Activated CD8-positive, alpha-beta T cell treated with anti-CD3 and anti-CD28 coated beads for 36 hours (primary cell): Measurements from ENCODE around the gene KIAA0513. TPM values are rescaled to one million over a fixed set of nuclear protein-coding genes. Genes with fewer than 3 reads are reported as not detected.
A peak's percentile ranks its signal among the peaks of the same experiment; 100 is the strongest.

Source experiments
- ATAC-seq: fragments of 200-7000 bp; cut with Tn5 transposase; one replicate; pipeline ENCODE4 v1.10.0; 2021; ENCODE audit warnings: mild to moderate bottlenecking, moderate library complexity
- CTCF ChIA-PET: fragments of 350-600 bp; sonication (Branson Sonifier 250); formaldehyde crosslinking; loops from one replicate; lab custom pipeline; 2021; ENCODE audit warnings: antibody characterized with exemption; lab: Charles Lee
- POLR2A ChIA-PET: fragments of 350-600 bp; sonication (Branson Sonifier 250); formaldehyde crosslinking; loops from one replicate; lab custom pipeline; 2021; ENCODE audit warnings: antibody characterized with exemption; lab: Charles Lee
- DNase-seq: peaks from one replicate; pipeline ENCODE4 v3.0.0-alpha.2; 2020
- H3K27ac Mint-ChIP-seq: one replicate; pipeline ENCODE4 v1.8.0; 2021; ENCODE audit warnings: mild to moderate bottlenecking, mixed read lengths
- H3K27me3 Mint-ChIP-seq: one replicate; pipeline ENCODE4 v1.8.0; 2021; ENCODE audit warnings: mixed read lengths
- H3K36me3 Mint-ChIP-seq: one replicate; pipeline ENCODE4 v1.8.0; 2021; ENCODE audit warnings: low read depth, mixed read lengths
- H3K4me1 Mint-ChIP-seq: one replicate; pipeline ENCODE4 v1.8.0; 2021; ENCODE audit warnings: low read depth, mixed read lengths
- H3K4me3 Mint-ChIP-seq: one replicate; pipeline ENCODE4 v1.8.0; 2021; ENCODE audit warnings: mild to moderate bottlenecking, moderate library complexity, mixed read lengths
- H3K9me3 Mint-ChIP-seq: one replicate; pipeline ENCODE4 v1.8.0; 2021; ENCODE audit warnings: mixed read lengths
- CTCF ChIP-seq: fragments of 200-600 bp; IDR thresholded peaks from one replicate; pipeline ENCODE4 v1.8.0; 2022; ENCODE audit warnings: antibody characterized with exemption, mild to moderate bottlenecking
- intact Hi-C: fragments of 100-400 bp; cut with micrococcal nuclease; formaldehyde crosslinking; loops from one replicate; pipeline ENCODE4 v1.10.0; 2022
- total RNA-seq, 2 experiments: library from RNA; stranded (reverse); gene quantifications; one replicate each; pipeline ENCODE4 v1.2.3, GENCODE V29; 2021

KIAA0513 gene
- total RNA-seq, 2 experiments from 2014 or later, result 3.9 to 5.3 TPM

- DNase-seq (no peak), ATAC-seq (no peak)
- H3K4me1 Mint-ChIP-seq, result peaks cover 62% of the 10 kb centered on the region
- peaks cover 1% of the 10 kb centered on the region for H3K36me3 Mint-ChIP-seq
- H3K27ac Mint-ChIP-seq, result no peak overlapping the region
- no peak overlapping the region for H3K4me3 Mint-ChIP-seq
- ChIA-PET CTCF (interaction anchor here (0.7 to 3.6 kb wide), 2 partner anchors 28 to 33 kb away, joined by 3 to 18 read pairs; no protein-coding TSS in a partner anchor), POLR2A (interaction anchor here (1.8 kb wide), 1 partner anchor 31 kb away, joined by 6 read pairs; the partner anchor contains the start of gene KIAA0513)
- intact Hi-C loops, result loop anchor here (5.0 kb wide), 1 partner anchor 47 kb away; the partner anchor contains the start of gene ZDHHC7
- H3K9me3 Mint-ChIP-seq, result no peaks in the 10 kb centered on the region
- no peak for TF ChIP-seq CTCF
- no peaks in the 10 kb centered on the region for H3K27me3 Mint-ChIP-seq
These were observed 31.3 kb downstream of the KIAA0513 start for GRCh38 chr16:85058909-85059308.

- POLR2A ChIA-PET, result interaction anchor here (0.7 to 1.2 kb wide), 2 partner anchors 10 to 12 kb away, joined by 3 to 5 read pairs; no protein-coding TSS in a partner anchor
- Mint-ChIP-seq H3K4me1 (peaks cover 42% of the 10 kb centered on the region), H3K36me3 (no peaks in the 10 kb centered on the region), H3K27ac (peak overlapping the region; percentile 21), H3K27me3 (no peaks in the 10 kb centered on the region), H3K4me3 (no peak overlapping the region), H3K9me3 (no peaks in the 10 kb centered on the region)
- DNase-seq, result no peak
- peak; percentile 26 for ATAC-seq
- CTCF ChIA-PET, result interaction anchor here (1.0 to 1.4 kb wide), 2 partner anchors 16 to 33 kb away, joined by 3 to 4 read pairs; no protein-coding TSS in a partner anchor
- no peak for TF ChIP-seq CTCF
- intact Hi-C loops, result no loop called here
These were observed 34.0 kb downstream of the KIAA0513 start for GRCh38 chr16:85061566-85061965.

GRCh38 chr16:85062323-85062722, 34.7 kb downstream of the KIAA0513 start:
- peaks cover 34% of the 10 kb centered on the region for H3K4me1 Mint-ChIP-seq

GRCh38 chr16:85062845-85063244, 35.2 kb downstream of the KIAA0513 start:
- POLR2A ChIA-PET, result no interaction called here
- DNase-seq (no peak), ATAC-seq (no peak)
- Mint-ChIP-seq H3K27ac (no peak overlapping the region), H3K4me1 (peaks cover 29% of the 10 kb centered on the region), H3K27me3 (no peaks in the 10 kb centered on the region), H3K36me3 (no peaks in the 10 kb centered on the region), H3K9me3 (no peaks in the 10 kb centered on the region), H3K4me3 (no peak overlapping the region)
- intact Hi-C loops, result no loop called here
- no peak for TF ChIP-seq CTCF
- CTCF ChIA-PET, result no interaction called here

More at GRCh38 chr16:85062323-85062722, 34.7 kb downstream of the KIAA0513 start:
- CTCF ChIA-PET, result interaction anchor here (1.4 kb wide), 1 partner anchor 34 kb away, joined by 3 read pairs; no protein-coding TSS in a partner anchor
- intact Hi-C loops, result no loop called here
- Mint-ChIP-seq H3K27me3 (no peaks in the 10 kb centered on the region), H3K27ac (no peak overlapping the region), H3K4me3 (no peak overlapping the region), H3K36me3 (no peaks in the 10 kb centered on the region), H3K9me3 (no peaks in the 10 kb centered on the region)
- POLR2A ChIA-PET, result interaction anchor here (0.6 to 1.2 kb wide), 2 partner anchors 11 to 717 kb away, joined by 3 read pairs; no protein-coding TSS in a partner anchor
- TF ChIP-seq CTCF, result no peak
- ATAC-seq (no peak), DNase-seq (no peak)

GRCh38 chr16:85064186-85064585, 36.6 kb downstream of the KIAA0513 start:
- ChIA-PET POLR2A (no interaction called here), CTCF (no interaction called here)
- no peak for TF ChIP-seq CTCF
- Mint-ChIP-seq H3K9me3 (no peaks in the 10 kb centered on the region), H3K4me1 (peaks cover 24% of the 10 kb centered on the region), H3K27me3 (no peaks in the 10 kb centered on the region), H3K36me3 (no peaks in the 10 kb centered on the region), H3K4me3 (no peak overlapping the region), H3K27ac (no peak overlapping the region)
- DNase-seq (no peak), ATAC-seq (no peak)
- intact Hi-C loops, result no loop called here
